PC-9 (cell line): Measurements from ENCODE around the gene SPATA45.

ENCODE experiments used
- CTCF ChIP-seq: fragments of 200-600 bp; sonication (generic); conservative IDR thresholded peaks from 2 replicates; pipeline ENCODE4 v1.6.1; 2017; ENCODE audit warnings: mixed run types, antibody characterized with exemption, mild to moderate bottlenecking, moderate library complexity
- EZH2 ChIP-seq: fragments of 200-600 bp; sonication (generic); IDR thresholded peaks from 2 replicates; pipeline ENCODE4 v1.8.0; 2017; ENCODE audit warnings: antibody characterized with exemption, low read depth

- TF ChIP-seq CTCF (no peak), EZH2 (no peak)
Observed at GRCh38 chr1:212862111-212862690, 14.8 kb upstream of the SPATA45 start.
